WERI-Rb-1 (cell line): ENCODE measurements around the gene CRB3.
A peak's percentile ranks its signal among the peaks of the same experiment; 100 is the strongest.
"Not testable (repeated sequence)": the region's sequence is repeated elsewhere in the genome, so short reads cannot be mapped to it uniquely, and the experiment has no call there.

Source experiments
- DNase-seq: peaks from one replicate; pipeline ENCODE4 v3.0.0-alpha.2; 2020
- H3K27ac ChIP-seq: fragments of 250-450 bp; sonication (Bioruptor Pico); 2 replicates; pipeline ENCODE4 v1.5.1; 2020; ENCODE audit warnings: mild to moderate bottlenecking, moderate library complexity
- H3K27me3 ChIP-seq: fragments of 250-450 bp; sonication (Bioruptor Pico); 2 replicates; pipeline ENCODE4 v1.5.1; 2021; ENCODE audit warnings: mild to moderate bottlenecking, low read depth, moderate library complexity; ENCODE audit not compliant: insufficient read depth, severe bottlenecking
- H3K36me3 ChIP-seq: fragments of 250-450 bp; sonication (Bioruptor Pico); 2 replicates; pipeline ENCODE4 v1.5.1; 2020; ENCODE audit warnings: mild to moderate bottlenecking, moderate library complexity
- H3K4me3 ChIP-seq: 2 replicates; pipeline ENCODE4 v1.5.1; 2011; ENCODE audit warnings: low read depth, mild to moderate bottlenecking, control low read depth, low read length
- H3K9me3 ChIP-seq: fragments of 250-450 bp; sonication (Bioruptor Pico); 2 replicates; pipeline ENCODE4 v1.5.1; 2021; ENCODE audit warnings: mild to moderate bottlenecking, moderate library complexity; ENCODE audit not compliant: severe bottlenecking
- TF ChIP-seq, protein P1 (sequence below): IDR thresholded peaks from 2 replicates; pipeline ENCODE4 v1.5.1; 2011; ENCODE audit warnings: low read depth, mild to moderate bottlenecking, control low read depth, inconsistent platforms, low read length

CRB3 gene

DNA sequence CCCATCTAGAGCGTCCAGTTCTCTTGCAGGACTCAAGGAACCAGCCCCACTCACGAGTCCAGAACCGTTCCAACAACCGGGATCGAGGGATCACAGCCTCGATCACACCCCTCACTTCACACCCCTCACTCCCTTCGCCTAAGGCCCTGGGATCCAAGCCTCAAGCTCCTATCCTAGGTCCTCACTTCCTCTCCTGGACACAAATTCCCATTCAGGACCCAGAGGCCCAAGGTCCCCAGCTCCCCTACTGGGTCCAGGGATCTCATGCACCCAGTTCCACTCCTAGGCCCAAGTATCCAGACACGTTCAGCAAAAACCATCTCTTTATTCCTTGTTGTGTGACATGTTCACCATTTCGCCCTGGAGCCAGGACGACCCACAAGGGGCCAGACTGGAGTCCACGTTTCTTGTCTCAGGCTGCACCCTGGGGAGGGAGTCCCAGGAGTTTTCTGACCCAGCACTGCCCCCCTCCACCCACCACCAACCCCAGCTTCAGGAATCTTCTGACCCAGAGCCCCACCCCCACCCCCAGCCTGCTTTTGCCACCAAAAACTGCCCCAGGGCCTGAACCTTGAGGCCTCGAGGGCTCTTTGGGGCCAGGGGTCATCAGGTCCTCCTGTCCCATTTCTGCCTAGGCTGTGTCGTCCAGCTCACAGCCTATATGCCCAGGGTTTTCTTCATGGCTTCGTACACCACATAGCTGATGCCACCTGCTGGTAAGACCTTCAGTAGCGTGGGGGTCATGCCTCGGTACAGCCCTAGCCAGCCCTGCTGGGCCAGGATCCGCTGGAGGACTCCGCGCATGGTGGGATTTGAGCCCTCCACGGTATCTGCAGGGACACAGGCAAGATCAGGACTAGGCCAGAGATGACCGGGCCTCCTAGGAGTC is 38.1 kb upstream of the CRB3 start:
- peaks cover 5% of the 10 kb centered on the region for H3K9me3 ChIP-seq
- peak; percentile 55 for DNase-seq
- H3K36me3 ChIP-seq = peaks cover 26% of the 10 kb centered on the region
- peak overlapping the region; percentile 9 for H3K4me3 ChIP-seq
- no peaks in the 10 kb centered on the region for H3K27me3 ChIP-seq
- TF ChIP-seq, protein P1, sequence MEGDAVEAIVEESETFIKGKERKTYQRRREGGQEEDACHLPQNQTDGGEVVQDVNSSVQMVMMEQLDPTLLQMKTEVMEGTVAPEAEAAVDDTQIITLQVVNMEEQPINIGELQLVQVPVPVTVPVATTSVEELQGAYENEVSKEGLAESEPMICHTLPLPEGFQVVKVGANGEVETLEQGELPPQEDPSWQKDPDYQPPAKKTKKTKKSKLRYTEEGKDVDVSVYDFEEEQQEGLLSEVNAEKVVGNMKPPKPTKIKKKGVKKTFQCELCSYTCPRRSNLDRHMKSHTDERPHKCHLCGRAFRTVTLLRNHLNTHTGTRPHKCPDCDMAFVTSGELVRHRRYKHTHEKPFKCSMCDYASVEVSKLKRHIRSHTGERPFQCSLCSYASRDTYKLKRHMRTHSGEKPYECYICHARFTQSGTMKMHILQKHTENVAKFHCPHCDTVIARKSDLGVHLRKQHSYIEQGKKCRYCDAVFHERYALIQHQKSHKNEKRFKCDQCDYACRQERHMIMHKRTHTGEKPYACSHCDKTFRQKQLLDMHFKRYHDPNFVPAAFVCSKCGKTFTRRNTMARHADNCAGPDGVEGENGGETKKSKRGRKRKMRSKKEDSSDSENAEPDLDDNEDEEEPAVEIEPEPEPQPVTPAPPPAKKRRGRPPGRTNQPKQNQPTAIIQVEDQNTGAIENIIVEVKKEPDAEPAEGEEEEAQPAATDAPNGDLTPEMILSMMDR = peak; percentile 54
- peak overlapping the region; percentile 93 for H3K27ac ChIP-seq

GRCh38 chr19:6427131-6427530 is 36.9 kb upstream of the CRB3 start:
- Histone ChIP-seq H3K9me3 (peaks cover 5% of the 10 kb centered on the region), H3K36me3 (peaks cover 15% of the 10 kb centered on the region), H3K27ac (no peak overlapping the region), H3K27me3 (no peaks in the 10 kb centered on the region), H3K4me3 (no peak overlapping the region)
- no peak for DNase-seq
- TF ChIP-seq, protein P1 = no peak

DNA sequence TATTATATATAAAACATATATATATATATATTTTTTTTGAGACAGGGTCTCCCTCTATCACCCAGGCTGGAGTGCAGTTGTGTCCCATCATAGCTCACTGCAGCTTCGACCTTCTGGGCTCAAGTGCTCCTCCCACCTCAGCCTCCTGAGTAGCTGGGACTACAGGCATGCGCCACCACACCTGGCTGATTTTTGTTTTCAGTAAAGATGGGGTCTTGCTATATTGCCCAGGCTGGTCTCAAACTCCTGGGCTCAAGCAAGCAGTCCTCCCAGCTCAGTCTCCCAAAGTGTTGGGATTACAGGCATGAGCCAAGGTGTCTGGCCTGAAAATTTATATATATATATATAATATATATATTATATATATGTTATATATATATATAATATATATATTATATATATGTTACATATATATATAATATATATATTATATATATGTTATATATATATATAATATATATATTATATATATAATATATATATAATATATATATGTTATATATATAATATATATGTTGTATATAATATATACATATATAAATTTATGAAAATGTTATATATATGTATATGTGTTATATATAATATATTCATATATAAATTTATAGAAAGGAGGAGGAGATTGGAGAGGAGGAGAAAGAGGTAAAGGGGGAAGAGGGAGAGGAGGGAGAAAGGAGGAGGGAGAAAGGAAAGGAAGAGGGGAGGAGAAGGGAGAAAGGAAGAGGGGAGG is 35.2 kb upstream of the CRB3 start:
- H3K9me3 ChIP-seq, H3K4me3 ChIP-seq, H3K36me3 ChIP-seq, H3K27ac ChIP-seq, H3K27me3 ChIP-seq, DNase-seq: not testable (repeated sequence)

DNA sequence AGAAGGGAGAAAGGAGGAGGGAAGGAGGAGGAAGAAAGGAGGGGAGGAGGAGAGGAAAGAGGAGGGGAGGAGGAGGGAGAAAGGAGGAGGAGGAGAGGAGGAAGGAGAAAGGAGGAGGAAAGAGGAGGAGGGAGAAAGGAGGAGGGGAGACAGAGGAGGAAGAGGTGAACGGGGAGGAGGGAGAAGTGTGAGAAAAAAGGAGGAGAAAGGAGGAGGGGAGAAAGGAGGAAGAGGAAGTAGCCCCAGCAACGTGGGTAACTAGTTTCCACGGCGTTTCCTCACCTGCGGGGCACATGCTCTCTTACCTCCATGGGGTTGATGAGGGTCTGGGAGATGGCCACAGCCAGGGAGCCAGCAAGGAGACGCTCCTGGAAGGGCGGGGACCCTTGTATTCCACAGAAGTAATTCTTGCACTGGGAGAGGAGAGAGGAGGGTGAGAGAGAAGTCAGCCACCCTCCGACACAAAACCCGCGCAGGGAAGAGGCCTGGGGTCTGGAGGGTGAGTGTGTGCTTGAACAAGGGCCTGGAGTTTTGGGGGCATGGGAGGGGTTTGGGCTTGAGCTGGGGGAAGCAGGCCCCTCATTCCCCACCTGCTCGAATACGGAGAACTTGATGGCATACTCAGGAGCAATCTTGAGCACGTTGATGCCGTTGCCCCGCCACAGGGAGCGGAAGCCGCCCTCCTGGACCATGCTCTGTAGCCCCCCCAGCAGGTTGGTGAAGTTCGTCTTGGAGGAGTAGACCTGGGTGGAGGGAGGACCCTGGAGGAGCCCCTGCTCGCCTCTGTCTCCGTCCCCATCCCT is 34.5 kb upstream of the CRB3 start:
- no peak for DNase-seq
- TF ChIP-seq, protein P1 = no peak
- H3K4me3 ChIP-seq = no peak overlapping the region
- H3K27ac ChIP-seq = no peak overlapping the region
- H3K9me3 ChIP-seq = peaks cover 5% of the 10 kb centered on the region
- H3K36me3 ChIP-seq = no peaks in the 10 kb centered on the region
- no peaks in the 10 kb centered on the region for H3K27me3 ChIP-seq

DNA sequence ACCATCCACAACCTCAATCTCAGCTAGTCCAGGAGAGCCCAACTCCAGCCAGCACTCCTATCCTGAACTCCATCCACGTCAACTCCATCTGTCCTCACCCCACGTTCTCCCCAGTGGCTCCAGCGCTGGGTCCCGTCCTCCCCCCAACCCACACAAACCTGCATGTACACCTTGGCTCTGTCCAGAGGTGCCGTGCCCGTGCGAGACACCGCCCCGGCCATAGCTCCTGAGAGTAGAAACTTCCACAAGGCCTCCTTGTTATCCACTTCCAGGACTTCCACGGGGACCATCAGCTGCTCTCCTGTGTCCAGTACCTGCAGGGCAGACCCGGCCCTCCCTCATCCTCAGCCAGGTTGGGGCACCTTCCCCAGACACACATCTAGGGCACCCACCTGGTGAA is 32.2 kb upstream of the CRB3 start:
- Histone ChIP-seq H3K9me3 (no peaks in the 10 kb centered on the region), H3K4me3 (no peak overlapping the region), H3K27ac (no peak overlapping the region), H3K36me3 (no peaks in the 10 kb centered on the region), H3K27me3 (no peaks in the 10 kb centered on the region)
- TF ChIP-seq, protein P1 = no peak
- no peak for DNase-seq

GRCh38 chr19:6433165-6433564 is 30.9 kb upstream of the CRB3 start:
- TF ChIP-seq, protein P1 = 0 out of 2 replicates have a peak, but pooled peaks have one; percentile 4
- no peak for DNase-seq

More at GRCh38 chr19:6433165-6433564, 30.9 kb upstream of the CRB3 start:
- H3K4me3 ChIP-seq = no peak overlapping the region
- H3K36me3 ChIP-seq = no peaks in the 10 kb centered on the region
- H3K27ac ChIP-seq = no peak overlapping the region
- H3K9me3 ChIP-seq = no peaks in the 10 kb centered on the region
- no peaks in the 10 kb centered on the region for H3K27me3 ChIP-seq
